ENCODE measurements around the gene PRF1.

Gene PRF1

DNA sequence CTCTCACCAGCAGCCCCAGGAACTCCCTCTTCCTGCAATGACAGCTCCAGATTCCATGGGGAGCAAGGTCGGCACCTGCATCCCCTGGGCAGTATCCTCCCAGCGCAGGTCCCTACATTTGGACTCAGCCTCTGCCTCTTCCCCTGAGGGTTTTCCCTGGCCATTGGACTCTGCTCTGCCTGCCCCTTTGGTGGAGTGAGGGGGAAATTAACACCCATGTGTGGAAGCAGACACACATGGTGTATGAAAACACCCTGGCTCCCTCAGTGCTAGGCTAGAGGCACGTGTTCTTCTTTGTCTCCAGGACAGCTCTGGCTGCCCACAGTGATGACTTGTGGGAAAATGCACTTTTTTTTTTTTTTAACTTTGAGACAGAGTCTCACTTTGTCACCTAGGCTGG is 8.4 kb downstream of the PRF1 start:
- no peak for DNase-seq (ENCODE audit: low read depth, low spot score)
- in situ Hi-C loops (cut with HindIII; ENCODE audit: low sequenced_read_pairs) = no loop called here
- TF ChIP-seq, protein P1, sequence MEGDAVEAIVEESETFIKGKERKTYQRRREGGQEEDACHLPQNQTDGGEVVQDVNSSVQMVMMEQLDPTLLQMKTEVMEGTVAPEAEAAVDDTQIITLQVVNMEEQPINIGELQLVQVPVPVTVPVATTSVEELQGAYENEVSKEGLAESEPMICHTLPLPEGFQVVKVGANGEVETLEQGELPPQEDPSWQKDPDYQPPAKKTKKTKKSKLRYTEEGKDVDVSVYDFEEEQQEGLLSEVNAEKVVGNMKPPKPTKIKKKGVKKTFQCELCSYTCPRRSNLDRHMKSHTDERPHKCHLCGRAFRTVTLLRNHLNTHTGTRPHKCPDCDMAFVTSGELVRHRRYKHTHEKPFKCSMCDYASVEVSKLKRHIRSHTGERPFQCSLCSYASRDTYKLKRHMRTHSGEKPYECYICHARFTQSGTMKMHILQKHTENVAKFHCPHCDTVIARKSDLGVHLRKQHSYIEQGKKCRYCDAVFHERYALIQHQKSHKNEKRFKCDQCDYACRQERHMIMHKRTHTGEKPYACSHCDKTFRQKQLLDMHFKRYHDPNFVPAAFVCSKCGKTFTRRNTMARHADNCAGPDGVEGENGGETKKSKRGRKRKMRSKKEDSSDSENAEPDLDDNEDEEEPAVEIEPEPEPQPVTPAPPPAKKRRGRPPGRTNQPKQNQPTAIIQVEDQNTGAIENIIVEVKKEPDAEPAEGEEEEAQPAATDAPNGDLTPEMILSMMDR (IDR thresholded peaks at IDR 0.05; ENCODE audit: low read depth, low read length) = no peak
- H3K4me3 ChIP-seq (ENCODE audit: low read depth, low read length) = no peak overlapping the region

DNA sequence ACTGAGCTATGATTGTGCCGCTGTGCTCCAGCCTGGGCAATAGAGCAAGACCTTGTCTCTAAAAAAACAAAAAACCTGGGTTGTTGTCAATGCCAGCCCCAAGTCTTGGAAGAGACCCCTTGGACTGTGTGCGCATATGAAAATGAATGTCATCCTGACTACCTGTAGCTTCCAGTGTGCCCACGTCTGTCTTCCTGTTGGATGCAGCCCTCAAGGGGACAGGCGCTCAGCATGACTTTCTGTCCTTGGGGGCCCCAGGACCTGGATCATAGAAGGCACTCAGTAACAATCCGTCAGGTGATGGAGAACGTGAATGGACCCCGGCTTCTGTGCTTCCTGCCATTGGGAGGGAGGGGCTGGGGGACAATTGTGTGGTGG is 9.0 kb downstream of the PRF1 start:
- TF ChIP-seq, protein P1 (IDR thresholded peaks at IDR 0.05; ENCODE audit: low read depth, low read length) = no peak
- H3K4me3 ChIP-seq (ENCODE audit: low read depth, low read length) = no peak overlapping the region
- no peak for DNase-seq (ENCODE audit: low read depth, low spot score)
- in situ Hi-C loops (cut with HindIII; ENCODE audit: low sequenced_read_pairs) = no loop called here

- in situ Hi-C loops (cut with HindIII; ENCODE audit: low sequenced_read_pairs) = no loop called here
- no peak for DNase-seq (ENCODE audit: low read depth, low spot score)
- no peak overlapping the region for H3K4me3 ChIP-seq (ENCODE audit: low read depth, low read length)
- TF ChIP-seq, protein P1 (IDR thresholded peaks at IDR 0.05; ENCODE audit: low read depth, low read length) = no peak
These were observed 9.6 kb downstream of the PRF1 start for GRCh38 chr10:70592746-70593512.

- in situ Hi-C loops (cut with HindIII; ENCODE audit: low sequenced_read_pairs) = no loop called here
- no peak for DNase-seq (ENCODE audit: low read depth, low spot score)
- TF ChIP-seq, protein P1 (IDR thresholded peaks at IDR 0.05; ENCODE audit: low read depth, low read length) = no peak
- H3K4me3 ChIP-seq (ENCODE audit: low read depth, low read length) = no peak overlapping the region
These were observed 10.3 kb downstream of the PRF1 start for GRCh38 chr10:70592186-70592735.

DNA sequence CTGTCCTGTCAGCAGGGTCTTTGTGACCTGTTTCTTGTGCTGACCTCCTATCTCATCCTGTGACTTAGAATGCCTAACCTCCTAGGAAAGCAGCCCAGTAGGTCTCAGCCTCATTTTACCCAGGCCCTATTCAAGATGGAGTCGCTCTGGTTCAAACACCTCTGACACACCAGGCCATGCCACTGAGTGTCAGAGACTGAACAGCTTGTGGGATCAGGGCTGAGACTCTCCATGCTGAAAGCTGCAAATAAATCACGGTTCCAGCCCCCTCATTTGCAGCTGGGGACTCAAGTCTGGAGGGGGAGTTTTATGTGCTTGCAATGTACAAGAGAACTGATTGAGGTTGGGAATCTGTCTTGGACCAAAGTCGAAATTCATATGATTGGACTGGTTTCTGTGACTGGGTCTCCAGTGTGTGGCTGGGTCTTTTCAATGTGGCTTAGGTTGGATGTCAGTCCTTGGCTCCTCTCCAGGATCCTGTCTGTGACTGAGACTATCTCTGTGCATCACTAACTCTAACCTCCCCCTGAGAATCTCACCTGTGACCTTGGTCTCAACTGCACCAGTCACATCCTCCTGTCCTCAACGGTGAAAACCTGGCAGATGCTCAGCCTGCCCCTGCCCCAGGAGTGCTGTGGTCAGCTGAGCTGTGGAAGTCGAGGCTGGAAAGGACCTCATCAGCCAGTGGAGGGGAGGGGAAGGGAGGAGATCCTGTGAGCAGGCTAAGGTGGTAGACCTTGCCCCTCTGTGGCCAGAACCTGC is 11.7 kb downstream of the PRF1 start:
- TF ChIP-seq, protein P1 (IDR thresholded peaks at IDR 0.05; ENCODE audit: low read depth, low read length) = no peak
- DNase-seq (ENCODE audit: low read depth, low spot score) = no peak
- in situ Hi-C loops (cut with HindIII; ENCODE audit: low sequenced_read_pairs) = no loop called here
- H3K4me3 ChIP-seq (ENCODE audit: low read depth, low read length) = no peak overlapping the region

DNA sequence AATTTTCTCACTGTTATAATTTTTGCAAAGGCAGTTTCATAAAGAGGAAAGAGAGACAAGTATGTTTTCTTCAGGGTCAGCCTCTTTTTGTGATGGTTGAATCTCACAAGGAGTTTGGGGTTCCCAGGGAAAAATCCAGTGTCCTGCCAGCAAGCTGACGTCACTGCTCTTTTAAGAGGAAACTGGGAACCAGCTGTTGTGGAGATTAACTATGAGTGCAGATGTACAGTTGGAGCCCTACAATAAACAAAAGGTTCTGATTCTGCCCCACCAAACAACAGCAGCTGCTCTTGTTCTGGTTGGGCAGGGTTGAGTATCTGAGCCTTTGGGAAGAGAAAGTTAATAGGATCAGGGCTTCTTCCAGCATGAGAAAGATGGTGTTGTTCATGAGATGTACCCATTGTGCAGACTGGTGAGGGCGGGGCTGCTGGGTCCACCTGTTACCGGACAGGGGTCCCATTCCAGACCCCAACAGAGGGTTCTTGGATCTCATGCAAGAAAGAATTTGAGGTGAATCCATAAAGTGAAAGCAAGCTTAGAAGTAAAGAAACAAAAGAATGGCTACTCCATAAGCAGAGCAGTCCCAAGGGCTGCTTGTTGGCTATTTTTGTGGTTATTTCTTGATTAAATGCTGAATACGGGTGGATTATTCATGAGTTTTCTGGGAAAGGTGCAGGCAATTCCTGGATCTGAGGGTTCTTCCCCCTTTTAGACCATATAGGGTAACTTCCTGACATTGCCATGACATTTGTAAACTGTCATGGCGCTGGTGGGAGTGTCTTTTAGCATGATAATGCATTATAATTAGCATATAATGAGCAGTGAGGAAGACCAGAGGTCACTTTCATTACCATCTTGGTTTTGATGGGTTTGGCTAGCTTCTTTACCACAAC is 12.5 kb downstream of the PRF1 start:
- peak; percentile 56 for DNase-seq (ENCODE audit: low read depth, low spot score)
- H3K4me3 ChIP-seq (ENCODE audit: low read depth, low read length) = no peak overlapping the region
- TF ChIP-seq, protein P1 (IDR thresholded peaks at IDR 0.05; ENCODE audit: low read depth, low read length) = no peak
- in situ Hi-C loops (cut with HindIII; ENCODE audit: low sequenced_read_pairs) = no loop called here
